GM21447 (cell line): ENCODE measurements around the gene TRAF3.
"Not testable (repeated sequence)": the region's sequence is repeated elsewhere in the genome, so short reads cannot be mapped to it uniquely, and the experiment has no call there.

Source experiments
- ATAC-seq: cut with Tn5 transposase; IDR thresholded peaks from one replicate; pipeline ENCODE4 v1.9.1; 2021; ENCODE audit not compliant: unreplicated experiment

Gene TRAF3

GRCh38 chr14:102859911-102860310 lies 82.7 kb downstream of the TRAF3 start:
- no peak for ATAC-seq

- no peak for ATAC-seq
These were observed 85.0 kb downstream of the TRAF3 start for GRCh38 chr14:102862154-102862773.

- ATAC-seq: no peak
These were observed 86.1 kb downstream of the TRAF3 start for GRCh38 chr14:102863381-102863780.

- not testable (repeated sequence) for ATAC-seq
These were observed 88.7 kb downstream of the TRAF3 start for GRCh38 chr14:102865916-102866315.

- ATAC-seq: no peak
These were observed 89.9 kb downstream of the TRAF3 start for GRCh38 chr14:102866982-102867761.

- no peak for ATAC-seq
These were observed 90.8 kb downstream of the TRAF3 start for GRCh38 chr14:102867826-102868580.

- no peak for ATAC-seq
These were observed 91.8 kb downstream of the TRAF3 start for GRCh38 chr14:102868956-102869547.

GRCh38 chr14:102870246-102870645 lies 93.0 kb downstream of the TRAF3 start:
- no peak for ATAC-seq

GRCh38 chr14:102870994-102871831 lies 94.0 kb downstream of the TRAF3 start:
- ATAC-seq: no peak

- no peak for ATAC-seq
These were observed 94.8 kb downstream of the TRAF3 start for GRCh38 chr14:102872020-102872419.

GRCh38 chr14:102873131-102873530 lies 95.9 kb downstream of the TRAF3 start:
- no peak for ATAC-seq

GRCh38 chr14:102873546-102874061 lies 96.4 kb downstream of the TRAF3 start:
- ATAC-seq: no peak

GRCh38 chr14:102875652-102876051 lies 98.4 kb downstream of the TRAF3 start:
- ATAC-seq: no peak

- not testable (repeated sequence) for ATAC-seq
These were observed 100.3 kb downstream of the TRAF3 start for GRCh38 chr14:102877511-102877910.

GRCh38 chr14:102878174-102878969 lies 101.1 kb downstream of the TRAF3 start:
- no peak for ATAC-seq

GRCh38 chr14:102878970-102879460 lies 101.8 kb downstream of the TRAF3 start:
- ATAC-seq: no peak

GRCh38 chr14:102882226-102882906 lies 105.1 kb downstream of the TRAF3 start:
- ATAC-seq: no peak

- no peak for ATAC-seq
These were observed 105.9 kb downstream of the TRAF3 start for GRCh38 chr14:102883089-102883541.

- ATAC-seq: no peak
These were observed 106.3 kb downstream of the TRAF3 start for GRCh38 chr14:102883554-102883953.
